Stimulated activated CD8-positive, alpha-beta memory T cell treated with anti-CD3 and anti-CD28 coated beads, Interleukin-15, amount 100 ng/mL, for 48 hours (primary cell): ENCODE measurements around the gene SEC61B.

Source experiments
- DNase-seq, 2 donors: peaks; one replicate each; pipeline ENCODE4 v3.0.0-alpha.2; 2020; ENCODE audit warnings: low read depth in 2 of 2

The SEC61B gene

GRCh38 chr9:99221621-99222415, at the start of gene SEC61B, which contains the start of gene ALG2:
TSS of gene SEC61B (plus strand) at chr9:99222282. CDS start at chr9:99222364, 82 bp downstream.
TSS of gene ALG2 (minus strand) at chr9:99221942. CDS start at chr9:99221894, 48 bp downstream.
- peak; percentile 90 to 91 for DNase-seq

- DNase-seq: no peak
Measured at GRCh38 chr9:99173570-99174504, 48.2 kb upstream of the SEC61B start.

GRCh38 chr9:99176527-99177013, 45.5 kb upstream of the SEC61B start:
- DNase-seq: no peak

GRCh38 chr9:99177576-99178366, 44.3 kb upstream of the SEC61B start:
- DNase-seq: no peak

- DNase-seq: no peak
Measured at GRCh38 chr9:99178912-99179872, 42.9 kb upstream of the SEC61B start.

GRCh38 chr9:99180199-99180598, 41.9 kb upstream of the SEC61B start:
- DNase-seq: no peak

GRCh38 chr9:99180662-99181061, 41.4 kb upstream of the SEC61B start:
- no peak for DNase-seq

GRCh38 chr9:99181206-99181605, 40.9 kb upstream of the SEC61B start:
- DNase-seq: no peak

GRCh38 chr9:99181621-99182020, 40.5 kb upstream of the SEC61B start:
- DNase-seq: peak; percentile 24 to 47

- DNase-seq: no peak
Measured at GRCh38 chr9:99182356-99182755, 39.7 kb upstream of the SEC61B start.

GRCh38 chr9:99183616-99184015, 38.5 kb upstream of the SEC61B start:
- DNase-seq: no peak

GRCh38 chr9:99184110-99184474, 38.0 kb upstream of the SEC61B start:
- no peak for DNase-seq

- DNase-seq: peak; percentile 73 to 84
Measured at GRCh38 chr9:99184475-99185347, 37.4 kb upstream of the SEC61B start.

GRCh38 chr9:99185348-99185632, 36.8 kb upstream of the SEC61B start:
- DNase-seq: no peak

- no peak for DNase-seq
Measured at GRCh38 chr9:99185934-99186333, 36.1 kb upstream of the SEC61B start.

GRCh38 chr9:99187311-99187710, 34.8 kb upstream of the SEC61B start:
- no peak for DNase-seq

GRCh38 chr9:99189186-99189585, 32.9 kb upstream of the SEC61B start:
- DNase-seq: no peak

GRCh38 chr9:99189887-99190596, 32.0 kb upstream of the SEC61B start:
- no peak for DNase-seq
